Loucy (cell line): Measurements from ENCODE around the gene HELZ.

Experiments
- H2AFZ ChIP-seq: fragments of 200-600 bp; sonication (generic); 2 replicates; pipeline ENCODE4 v1.6.0; 2016; ENCODE audit warnings: antibody characterized with exemption, mild to moderate bottlenecking, low read length, moderate library complexity
- H3F3A ChIP-seq: fragments of 200-600 bp; 2 replicates; pipeline ENCODE4 v1.6.0; 2016; ENCODE audit warnings: antibody characterized with exemption, low read depth, mild to moderate bottlenecking
- H3K27me3 ChIP-seq: fragments of 200-600 bp; sonication (generic); 2 replicates; pipeline ENCODE4 v1.6.1; 2014; ENCODE audit warnings: low read length, mild to moderate bottlenecking; ENCODE audit not compliant: insufficient read depth, poor library complexity, severe bottlenecking
- H3K36me3 ChIP-seq: fragments of 200-600 bp; sonication (generic); 2 replicates; pipeline ENCODE4 v1.6.1; 2016; ENCODE audit warnings: low read length; ENCODE audit not compliant: insufficient read depth
- H3K4me1 ChIP-seq: fragments of 200-600 bp; sonication (generic); 2 replicates; pipeline ENCODE4 v1.5.1; 2014; ENCODE audit warnings: low read length, mild to moderate bottlenecking; ENCODE audit not compliant: insufficient read depth, poor library complexity, severe bottlenecking
- H3K4me2 ChIP-seq: fragments of 200-600 bp; sonication (generic); 2 replicates; pipeline ENCODE4 v1.6.0; 2014; ENCODE audit warnings: antibody characterized with exemption, low read length, low read depth, mild to moderate bottlenecking; ENCODE audit not compliant: poor library complexity, severe bottlenecking
- H3K4me3 ChIP-seq: fragments of 200-600 bp; sonication (generic); 2 replicates; pipeline ENCODE4 v1.5.1; 2014; ENCODE audit warnings: low read length, mild to moderate bottlenecking, mixed read lengths; ENCODE audit not compliant: poor library complexity, severe bottlenecking
- H3K79me2 ChIP-seq: fragments of 200-600 bp; sonication (generic); 2 replicates; pipeline ENCODE4 v1.6.1; 2014; ENCODE audit warnings: low read length; ENCODE audit not compliant: insufficient read depth
- H3K9ac ChIP-seq: fragments of 200-600 bp; sonication (generic); 2 replicates; pipeline ENCODE4 v1.6.0; 2014; ENCODE audit warnings: mild to moderate bottlenecking, low read depth, low read length, moderate library complexity; ENCODE audit not compliant: poor library complexity, severe bottlenecking
- H3K9me2 ChIP-seq: fragments of 200-600 bp; sonication (generic); replicated peaks from 2 replicates; pipeline ENCODE4 v1.6.1; 2016; ENCODE audit warnings: low read depth, low read length, mixed read lengths
- H3K9me3 ChIP-seq: fragments of 200-600 bp; sonication (generic); 2 replicates; pipeline ENCODE4 v1.6.1; 2014; ENCODE audit warnings: mild to moderate bottlenecking, antibody characterized with exemption, low read length, low read depth; ENCODE audit not compliant: insufficient read depth
- H4K20me1 ChIP-seq: fragments of 200-600 bp; sonication (generic); 2 replicates; pipeline ENCODE4 v1.6.0; 2014; ENCODE audit warnings: antibody characterized with exemption, low read length, mild to moderate bottlenecking; ENCODE audit not compliant: insufficient read depth, poor library complexity, severe bottlenecking
- EZH2phosphoT487 ChIP-seq: fragments of 200-600 bp; IDR thresholded peaks from 2 replicates; pipeline ENCODE4 v1.6.1; 2018; ENCODE audit warnings: antibody characterized with exemption, mild to moderate bottlenecking, moderate library complexity, borderline replicate concordance
- TF ChIP-seq, protein P1 (sequence below): fragments of 200-600 bp; sonication (generic); conservative IDR thresholded peaks from 2 replicates; pipeline ENCODE4 v1.5.1; 2014; ENCODE audit warnings: mild to moderate bottlenecking, antibody characterized with exemption, low read length

The HELZ gene

DNA sequence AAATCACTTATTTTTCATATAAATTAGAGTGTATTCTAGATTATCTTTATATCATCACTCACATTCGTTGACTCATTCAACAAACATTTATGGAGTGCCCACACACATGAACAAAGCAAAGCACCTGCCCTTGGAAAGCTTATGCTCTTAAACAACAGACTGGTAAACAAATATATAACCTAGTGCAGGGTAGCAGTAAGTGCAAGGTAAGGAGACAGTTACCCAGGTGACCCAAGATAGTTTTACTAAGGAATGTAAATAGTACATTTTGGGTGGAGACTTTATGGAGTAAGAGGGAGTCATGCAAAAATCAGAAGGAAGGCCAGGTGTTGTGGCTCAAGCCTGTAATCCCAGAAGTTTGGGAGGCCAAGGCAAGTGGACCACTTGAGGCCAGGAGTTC lies 40.4 kb upstream of the HELZ start:
- Histone ChIP-seq H3K36me3 (no peaks in the 10 kb centered on the region), H4K20me1 (no peaks in the 10 kb centered on the region), H3K9me2 (no peaks in the 10 kb centered on the region), H3K4me3 (no peak overlapping the region), H3F3A (no peaks in the 10 kb centered on the region), H3K79me2 (no peaks in the 10 kb centered on the region), H3K4me1 (no peaks in the 10 kb centered on the region), H3K9ac (no peak overlapping the region), H3K9me3 (no peaks in the 10 kb centered on the region), H3K4me2 (no peak overlapping the region), H2AFZ (no peak overlapping the region; the same call in 1 of the 2 replicates), H3K27me3 (no peaks in the 10 kb centered on the region)
- TF ChIP-seq, protein P1, sequence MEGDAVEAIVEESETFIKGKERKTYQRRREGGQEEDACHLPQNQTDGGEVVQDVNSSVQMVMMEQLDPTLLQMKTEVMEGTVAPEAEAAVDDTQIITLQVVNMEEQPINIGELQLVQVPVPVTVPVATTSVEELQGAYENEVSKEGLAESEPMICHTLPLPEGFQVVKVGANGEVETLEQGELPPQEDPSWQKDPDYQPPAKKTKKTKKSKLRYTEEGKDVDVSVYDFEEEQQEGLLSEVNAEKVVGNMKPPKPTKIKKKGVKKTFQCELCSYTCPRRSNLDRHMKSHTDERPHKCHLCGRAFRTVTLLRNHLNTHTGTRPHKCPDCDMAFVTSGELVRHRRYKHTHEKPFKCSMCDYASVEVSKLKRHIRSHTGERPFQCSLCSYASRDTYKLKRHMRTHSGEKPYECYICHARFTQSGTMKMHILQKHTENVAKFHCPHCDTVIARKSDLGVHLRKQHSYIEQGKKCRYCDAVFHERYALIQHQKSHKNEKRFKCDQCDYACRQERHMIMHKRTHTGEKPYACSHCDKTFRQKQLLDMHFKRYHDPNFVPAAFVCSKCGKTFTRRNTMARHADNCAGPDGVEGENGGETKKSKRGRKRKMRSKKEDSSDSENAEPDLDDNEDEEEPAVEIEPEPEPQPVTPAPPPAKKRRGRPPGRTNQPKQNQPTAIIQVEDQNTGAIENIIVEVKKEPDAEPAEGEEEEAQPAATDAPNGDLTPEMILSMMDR, result no peak
- TF ChIP-seq EZH2phosphoT487, result no peak

DNA sequence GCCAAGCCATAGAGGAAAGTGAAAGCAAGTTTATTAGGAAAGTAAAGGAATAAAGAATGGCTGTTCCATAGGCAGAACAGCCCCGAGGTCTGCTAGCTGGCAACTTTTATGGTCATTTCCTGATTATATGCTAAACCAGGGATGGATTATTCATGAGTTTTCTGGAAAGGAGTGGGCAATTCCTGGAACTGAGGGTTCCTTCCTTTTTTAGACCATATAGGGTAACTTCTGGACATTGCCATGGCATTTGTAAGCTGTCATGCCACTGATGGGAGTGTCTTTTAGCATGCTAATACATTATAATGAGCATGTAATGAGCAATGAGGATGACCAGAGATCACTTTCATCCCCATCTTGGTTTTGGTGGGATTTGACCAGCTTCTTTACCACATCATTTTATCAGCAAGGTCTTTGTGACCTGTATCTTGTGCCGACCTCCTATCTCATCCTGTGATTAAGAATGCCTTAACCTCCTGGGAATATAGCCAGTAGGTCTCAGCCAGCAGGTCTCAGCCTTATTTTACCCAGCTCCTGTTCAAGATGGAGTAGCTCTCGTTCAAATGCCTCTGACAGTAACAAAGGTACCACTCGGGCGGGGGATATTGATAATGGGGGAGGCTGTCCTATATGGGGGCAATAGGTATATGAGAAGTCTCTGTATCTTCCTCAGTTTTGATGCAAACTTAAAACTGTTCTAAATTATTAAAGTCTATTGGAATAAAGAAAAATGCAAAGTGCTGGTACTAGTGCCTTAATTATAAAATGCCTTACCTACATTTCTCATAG lies 38.9 kb upstream of the HELZ start:
- Histone ChIP-seq H3K27me3 (no peaks in the 10 kb centered on the region), H4K20me1 (no peaks in the 10 kb centered on the region), H3K4me1 (no peaks in the 10 kb centered on the region), H3K4me2 (no peak overlapping the region), H2AFZ (no peak overlapping the region), H3K9me3 (no peaks in the 10 kb centered on the region), H3K4me3 (no peak overlapping the region), H3K36me3 (no peaks in the 10 kb centered on the region), H3K9ac (no peak overlapping the region), H3K79me2 (no peaks in the 10 kb centered on the region), H3K9me2 (no peaks in the 10 kb centered on the region), H3F3A (no peaks in the 10 kb centered on the region)
- TF ChIP-seq, protein P1, result no peak
- TF ChIP-seq EZH2phosphoT487, result no peak

DNA sequence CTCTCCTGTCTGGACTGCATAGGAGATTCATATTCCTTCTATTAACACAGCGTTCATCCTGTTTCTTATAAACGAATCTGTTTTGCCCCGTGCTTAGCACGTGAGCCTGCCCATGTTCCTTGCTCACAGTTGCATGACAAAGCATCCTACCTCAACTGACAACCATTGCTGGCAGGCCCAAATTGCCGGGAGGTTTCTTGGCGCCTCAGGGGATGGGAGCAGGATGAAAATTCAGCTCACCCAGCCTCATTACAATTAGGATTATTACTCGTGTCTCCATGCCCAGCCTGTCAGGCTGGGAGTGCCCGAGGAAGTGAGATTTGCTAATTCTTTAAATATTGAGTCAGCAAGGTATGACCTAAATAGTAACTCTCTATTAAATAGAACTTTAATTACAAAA lies 36.7 kb upstream of the HELZ start:
- no peaks in the 10 kb centered on the region for H3K9me3 ChIP-seq
- no peak overlapping the region for H3K9ac ChIP-seq
- no peaks in the 10 kb centered on the region for H3K27me3 ChIP-seq
- no peak overlapping the region for H3K4me3 ChIP-seq
- no peaks in the 10 kb centered on the region for H3K36me3 ChIP-seq
- H3K9me2 ChIP-seq, result no peaks in the 10 kb centered on the region
- H3K79me2 ChIP-seq, result no peaks in the 10 kb centered on the region
- no peak overlapping the region for H3K4me2 ChIP-seq
- H4K20me1 ChIP-seq, result no peaks in the 10 kb centered on the region
- H2AFZ ChIP-seq, result no peak overlapping the region
- no peaks in the 10 kb centered on the region for H3K4me1 ChIP-seq
- no peak for TF ChIP-seq EZH2phosphoT487
- TF ChIP-seq, protein P1, result no peak
- no peaks in the 10 kb centered on the region for H3F3A ChIP-seq
